Retina (tissue), 1 donor: ENCODE measurements around the gene TCF15.
A peak's percentile ranks its signal among the peaks of the same experiment; 100 is the strongest.

ENCODE experiments used
- DNase-seq: peaks from one replicate; pipeline ENCODE4 v3.0.0-alpha.2; 2016

Gene TCF15

DNA sequence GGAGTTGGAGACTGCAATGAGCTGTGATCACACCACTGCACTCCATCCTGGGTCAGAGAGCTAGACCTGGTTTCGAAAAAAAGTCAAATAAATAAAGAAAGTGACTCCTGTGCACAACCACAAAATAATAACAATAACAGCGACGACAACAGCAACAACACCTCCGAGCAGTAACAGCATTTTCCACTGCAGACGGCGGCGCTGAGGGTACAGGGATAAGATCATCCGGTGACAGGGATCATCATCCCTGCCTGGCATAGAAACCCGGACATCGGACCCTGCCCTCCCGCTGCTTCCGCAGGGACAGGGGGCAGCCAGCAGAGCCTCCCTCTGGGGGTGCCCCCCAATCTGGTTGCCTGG, 31.4 kb upstream of the TCF15 start:
- DNase-seq = no peak

DNA sequence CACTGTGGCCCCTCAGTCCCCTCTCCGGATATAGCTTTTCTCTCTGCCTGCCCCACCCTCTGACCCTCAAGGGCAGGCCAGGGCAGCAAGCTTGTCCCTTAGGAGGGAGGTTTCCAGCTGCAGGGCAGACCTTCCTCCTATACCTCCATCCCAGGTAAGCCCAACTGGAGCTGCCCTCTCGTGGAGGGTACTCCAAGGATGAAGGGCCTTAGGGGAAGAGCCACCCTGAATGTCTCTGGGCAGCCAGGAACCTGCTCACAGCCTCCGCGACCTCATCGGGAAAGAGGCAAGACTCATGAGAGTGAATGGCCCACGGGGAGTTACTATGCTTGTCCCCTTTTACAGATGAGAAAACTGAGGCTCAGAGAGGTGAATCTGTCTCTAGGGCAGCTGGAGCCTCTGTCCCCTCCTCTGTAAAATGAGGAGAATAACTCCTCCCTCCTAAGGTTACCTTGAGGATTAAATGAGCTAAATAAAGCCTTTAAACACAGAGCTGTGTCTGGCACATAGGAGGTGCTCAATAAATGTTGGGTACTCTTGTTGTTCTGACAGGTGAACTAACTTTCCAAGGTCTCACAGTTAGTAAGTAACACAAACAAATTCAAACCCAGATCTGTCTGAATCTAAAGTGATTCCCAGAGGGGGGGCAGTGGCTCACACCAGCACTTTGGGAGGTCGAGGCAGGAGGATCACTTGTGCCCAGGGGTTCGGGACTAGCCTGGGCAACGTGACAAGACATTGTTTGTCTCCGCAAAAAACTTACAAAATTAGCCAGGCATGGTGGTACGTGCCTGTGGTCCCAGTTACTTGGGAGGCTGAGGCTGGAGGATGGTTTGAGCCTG, 30.8 kb upstream of the TCF15 start:
- no peak for DNase-seq

DNA sequence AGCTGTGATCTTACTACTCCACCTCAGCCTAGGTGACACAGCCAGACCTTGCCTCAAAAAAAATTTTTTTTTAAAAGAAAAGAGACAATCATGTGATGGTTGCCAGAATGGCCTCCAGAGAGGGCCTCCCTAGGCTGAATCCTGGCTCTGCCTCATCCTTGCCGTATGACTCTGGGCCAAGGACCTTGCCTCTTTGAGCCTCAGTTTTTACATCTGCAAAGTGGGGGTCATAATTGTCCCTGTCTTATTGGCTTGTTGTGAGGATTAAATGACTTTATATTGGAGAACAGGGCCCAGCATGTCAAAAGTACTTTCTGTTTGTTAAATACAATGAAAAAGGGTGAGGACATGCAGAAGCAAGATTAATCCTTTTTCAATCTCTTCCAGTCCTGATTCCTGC, 28.5 kb upstream of the TCF15 start:
- DNase-seq = no peak

DNA sequence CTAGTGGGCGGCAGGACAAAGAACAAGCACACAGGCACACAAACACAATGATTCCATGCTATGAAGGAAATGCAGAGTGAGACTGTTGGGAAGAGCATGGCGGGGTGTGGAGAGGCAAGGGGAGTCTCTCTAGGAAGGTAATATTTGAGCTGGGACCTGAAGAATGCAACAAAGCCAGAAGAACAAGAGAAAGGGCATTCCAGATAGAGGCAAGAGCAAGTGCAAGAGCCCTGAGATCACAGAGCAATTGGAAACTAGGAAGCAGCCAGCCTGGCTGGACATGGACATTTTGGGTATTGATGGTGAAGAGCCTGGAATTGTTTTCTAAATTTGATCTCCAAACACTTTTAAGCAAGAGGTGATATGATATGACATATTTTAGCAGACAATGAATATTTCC, 27.4 kb upstream of the TCF15 start:
- DNase-seq = no peak

DNA sequence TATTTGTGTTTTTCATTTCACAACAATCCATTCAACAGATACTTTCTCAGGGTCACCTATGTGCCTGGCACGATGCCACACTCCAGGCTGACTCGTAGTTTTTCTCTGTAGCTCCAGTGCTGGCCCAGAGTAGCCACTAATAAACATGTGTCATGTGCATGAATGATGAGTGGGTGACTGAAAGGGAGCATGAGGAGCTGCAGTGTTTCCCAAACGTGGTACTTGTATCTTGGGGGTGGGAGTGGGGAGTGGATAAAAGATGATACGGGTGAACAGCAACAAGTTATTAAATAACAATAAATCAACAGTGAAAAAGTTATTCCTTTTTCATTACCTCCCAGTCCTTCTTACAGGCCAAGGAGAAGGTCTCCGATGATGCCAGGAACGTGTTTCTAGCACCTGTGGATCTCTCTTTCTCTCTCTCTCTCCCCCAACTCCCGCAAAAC, 25.8 kb upstream of the TCF15 start:
- no peak for DNase-seq

DNA sequence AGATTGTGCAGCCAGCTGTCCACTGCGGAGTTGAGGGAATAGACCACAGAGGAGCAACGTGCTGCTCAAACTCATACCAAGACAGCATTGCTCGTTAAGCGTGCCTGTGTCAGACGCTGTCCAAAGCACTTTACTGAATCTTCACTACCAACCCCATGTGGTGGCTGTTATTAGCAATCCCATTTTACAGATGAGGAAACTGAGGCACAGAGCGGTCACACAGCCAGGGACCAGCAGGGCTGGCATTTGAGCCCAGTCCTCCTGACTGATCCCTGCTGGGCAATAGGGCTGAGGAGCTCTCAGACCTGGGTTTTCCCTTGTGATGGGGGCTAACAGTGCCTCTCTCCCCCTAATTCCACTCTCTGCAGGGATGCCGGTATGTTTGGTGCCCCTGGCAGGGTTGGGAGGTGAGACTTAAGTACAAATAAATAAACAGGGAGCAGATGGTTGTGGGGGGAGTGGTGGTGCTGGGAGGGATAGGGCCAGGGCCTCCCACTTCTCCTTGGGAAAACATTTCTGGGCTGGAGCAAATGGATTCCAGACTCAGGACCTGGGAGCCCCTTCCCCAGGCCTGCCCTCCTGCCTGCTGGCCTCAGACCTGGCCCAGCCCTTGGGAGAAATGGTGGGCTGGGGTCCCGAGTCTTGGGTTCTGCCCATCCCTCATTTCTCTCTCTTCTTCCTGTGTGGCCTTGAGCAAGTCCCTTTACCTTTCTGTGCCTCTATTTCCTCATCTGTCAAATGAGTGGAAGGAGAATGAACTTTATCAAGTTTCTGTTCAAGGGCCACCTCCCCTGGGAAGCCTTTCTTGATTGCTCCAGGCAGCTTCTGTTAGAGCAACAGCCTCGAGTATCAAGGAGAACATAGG, 25.2 kb upstream of the TCF15 start:
- no peak for DNase-seq

DNA sequence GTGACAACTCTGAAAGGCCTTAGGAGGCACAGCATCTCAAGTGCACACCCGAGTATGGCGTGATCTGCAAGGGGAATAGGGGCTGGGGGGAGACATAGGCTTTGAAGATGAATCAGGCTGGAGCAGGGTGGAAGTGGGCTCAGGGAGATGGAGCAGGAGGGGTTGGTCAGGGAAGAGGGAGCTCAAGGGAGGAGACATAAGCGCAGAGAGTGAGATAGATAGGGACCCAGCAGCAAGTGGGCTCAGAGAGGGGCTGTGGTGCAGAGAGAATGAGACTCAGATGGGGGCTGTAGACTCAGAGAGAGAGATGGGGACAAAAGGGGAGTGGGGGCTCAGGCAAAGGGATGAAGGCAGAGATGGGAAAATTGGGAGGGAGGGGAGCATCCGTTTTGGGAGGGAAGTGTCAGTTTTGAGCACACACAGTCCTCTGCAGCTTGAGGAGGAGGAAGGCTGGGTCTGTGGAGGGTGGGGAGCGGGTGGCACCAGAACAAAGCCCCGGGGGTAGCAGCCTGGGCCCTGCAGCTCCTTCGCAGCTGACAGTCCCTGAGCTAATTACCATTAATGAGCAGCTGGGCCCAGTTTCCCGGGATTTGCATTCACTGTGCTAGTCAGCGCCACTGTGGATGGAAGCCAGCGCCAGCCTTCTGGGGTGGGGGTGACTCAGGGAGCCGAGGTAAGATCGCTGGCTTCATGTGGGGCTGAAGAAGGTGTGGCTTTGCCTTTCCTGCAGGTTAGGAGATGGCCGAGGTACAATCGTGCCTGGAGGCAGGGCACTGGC, 24.2 kb upstream of the TCF15 start:
- DNase-seq = peak; percentile 79

DNA sequence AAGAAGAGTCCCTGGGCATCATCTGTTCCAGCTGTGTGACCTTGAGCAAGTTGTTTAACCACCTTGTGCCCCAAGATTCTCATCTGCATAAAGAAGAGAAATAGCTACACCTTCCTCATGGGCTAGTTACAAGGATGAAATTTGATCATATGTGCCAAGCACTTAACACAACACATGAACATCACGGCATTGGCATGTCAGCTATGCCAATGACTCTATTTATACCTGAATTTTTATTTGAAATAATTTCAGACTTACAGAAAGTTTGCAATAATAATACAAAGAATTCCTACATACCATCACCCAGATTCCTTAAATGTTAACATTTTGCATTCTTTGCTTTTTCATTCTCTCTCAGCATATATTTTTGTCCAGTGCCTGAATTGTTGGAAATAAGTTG, 21.0 kb upstream of the TCF15 start:
- no peak for DNase-seq

DNA sequence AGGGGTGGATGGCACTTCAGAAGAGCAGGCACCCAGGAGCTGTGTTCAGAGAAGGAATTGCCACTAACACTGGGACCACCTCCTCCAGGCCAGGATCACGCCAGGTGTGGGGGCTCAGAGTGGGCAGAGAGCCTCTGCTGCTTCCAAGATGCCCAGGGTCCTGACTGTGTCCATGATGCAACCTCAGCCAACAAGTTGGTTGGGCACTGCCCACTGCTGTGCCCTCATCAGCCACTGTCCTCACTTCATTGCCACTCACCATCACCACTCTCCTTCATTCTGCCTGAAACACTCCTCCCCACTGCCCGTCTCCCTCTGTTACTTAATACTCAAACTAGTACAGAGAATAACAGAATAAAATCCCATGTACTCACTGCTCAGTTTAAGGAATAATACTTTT, 16.5 kb upstream of the TCF15 start:
- DNase-seq = no peak

DNA sequence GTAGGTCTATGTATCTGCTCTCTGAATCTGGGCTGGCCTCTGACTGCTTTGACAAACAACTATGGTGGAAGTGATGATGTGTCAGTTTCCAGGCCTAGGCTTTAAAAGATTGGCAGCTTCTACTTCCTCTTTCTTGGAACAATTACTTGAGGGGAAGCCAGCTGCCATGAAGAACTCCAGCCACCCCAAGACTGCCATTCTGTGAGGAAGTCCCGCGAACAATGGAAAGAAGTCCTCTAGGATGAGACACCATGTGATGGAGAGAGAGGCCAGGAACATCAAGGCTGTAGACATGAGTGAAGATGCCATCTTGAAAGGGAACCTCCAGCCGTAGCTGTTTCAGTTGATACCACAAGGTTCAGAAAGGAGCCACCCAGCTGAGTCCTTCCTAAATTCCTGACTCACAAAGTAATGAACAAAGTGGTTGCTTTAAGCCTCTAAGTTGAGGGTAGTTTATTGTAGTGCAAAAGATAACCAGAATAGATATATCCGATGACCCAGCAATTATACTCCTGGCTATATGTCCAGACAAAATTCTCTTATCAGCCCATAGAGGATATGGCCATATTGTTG, 15.3 kb upstream of the TCF15 start:
- no peak for DNase-seq

DNA sequence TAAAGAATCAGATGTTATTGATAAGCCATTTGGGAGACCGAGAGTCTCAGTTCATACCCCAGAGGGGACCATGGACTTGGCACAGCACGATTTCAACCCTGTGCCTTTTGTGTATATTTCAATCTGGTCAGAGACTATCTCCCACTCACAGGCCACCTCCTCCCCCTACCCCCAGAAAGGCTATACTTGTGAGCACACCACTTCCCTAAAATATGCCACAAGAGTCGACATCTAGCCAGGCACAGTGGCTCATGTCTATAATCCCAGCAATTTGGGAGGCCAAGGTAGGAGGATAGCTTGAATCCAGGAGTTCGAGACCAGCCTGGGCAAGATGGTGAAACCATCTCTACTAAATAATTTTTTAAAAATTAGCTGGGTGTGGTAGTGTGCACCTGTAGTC, 13.6 kb upstream of the TCF15 start:
- DNase-seq = no peak

DNA sequence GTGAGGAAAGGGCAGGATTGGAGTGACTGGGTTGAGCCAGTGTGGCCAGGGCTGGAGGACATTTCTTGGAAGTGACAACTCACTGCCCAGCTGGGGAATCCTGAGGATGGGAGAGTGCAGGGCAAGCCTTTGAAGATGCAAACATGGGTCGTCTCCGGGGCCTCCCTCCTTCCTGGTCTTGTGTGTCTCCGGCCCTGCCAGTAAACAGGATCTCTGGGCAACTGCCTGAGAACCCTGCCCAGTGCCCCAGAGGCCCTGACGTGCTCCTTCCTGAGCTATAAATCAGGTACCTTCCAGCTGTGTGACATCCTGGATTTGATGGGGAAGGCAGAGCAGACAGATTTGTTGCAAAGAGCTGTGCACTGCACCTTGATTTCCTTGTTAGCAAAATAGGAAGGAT, 12.9 kb upstream of the TCF15 start:
- no peak for DNase-seq

DNA sequence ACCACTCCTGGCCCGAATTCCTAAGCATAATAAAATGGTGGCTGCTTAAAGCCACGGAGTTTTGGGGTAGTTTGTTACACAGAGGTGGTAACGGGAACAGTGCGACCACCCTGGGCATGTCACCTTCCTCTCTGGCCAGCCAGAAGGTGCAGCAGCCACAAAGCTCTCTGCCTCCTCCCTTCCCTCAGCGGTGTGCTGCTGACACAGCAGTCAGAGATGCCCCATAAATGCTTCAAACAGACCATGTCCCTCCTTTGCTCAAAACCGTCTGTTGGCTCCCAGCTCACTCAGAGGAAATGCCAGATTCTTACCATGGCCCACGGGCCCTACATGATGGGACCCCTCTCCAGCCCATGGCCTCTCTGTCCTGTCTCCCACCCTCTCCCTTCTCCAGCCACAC, 12.1 kb upstream of the TCF15 start:
- DNase-seq = no peak

DNA sequence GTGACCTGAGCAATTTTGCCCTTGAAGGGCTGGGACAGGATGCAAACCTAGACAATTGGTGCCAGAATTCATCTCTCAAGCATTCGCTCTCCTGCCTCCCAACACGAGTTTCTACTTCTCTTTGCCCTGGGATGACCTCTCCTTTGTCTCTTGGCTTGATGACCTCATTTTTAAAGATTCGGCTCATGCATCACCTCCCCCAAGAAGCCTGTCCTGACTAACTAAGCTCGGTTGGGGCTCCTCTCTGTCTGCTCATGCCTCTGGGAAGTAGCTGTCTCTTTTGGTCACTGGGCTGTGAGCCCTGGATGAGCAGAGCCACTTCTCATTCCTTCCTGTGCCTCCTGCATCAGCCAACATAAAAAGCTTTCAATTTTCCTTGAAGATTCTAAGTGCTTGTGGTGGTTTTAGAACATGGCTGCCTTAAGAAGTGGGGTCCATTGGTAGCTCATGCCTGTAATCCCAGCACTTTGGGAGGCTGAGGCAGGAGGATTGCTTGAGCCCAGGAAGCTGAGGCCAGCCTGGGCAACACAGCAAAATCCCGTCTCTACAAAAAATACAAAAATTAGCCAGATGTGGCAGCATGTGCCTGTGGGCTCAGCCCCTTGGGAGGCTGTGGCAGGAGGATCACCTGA, 11.1 kb upstream of the TCF15 start:
- DNase-seq = no peak

DNA sequence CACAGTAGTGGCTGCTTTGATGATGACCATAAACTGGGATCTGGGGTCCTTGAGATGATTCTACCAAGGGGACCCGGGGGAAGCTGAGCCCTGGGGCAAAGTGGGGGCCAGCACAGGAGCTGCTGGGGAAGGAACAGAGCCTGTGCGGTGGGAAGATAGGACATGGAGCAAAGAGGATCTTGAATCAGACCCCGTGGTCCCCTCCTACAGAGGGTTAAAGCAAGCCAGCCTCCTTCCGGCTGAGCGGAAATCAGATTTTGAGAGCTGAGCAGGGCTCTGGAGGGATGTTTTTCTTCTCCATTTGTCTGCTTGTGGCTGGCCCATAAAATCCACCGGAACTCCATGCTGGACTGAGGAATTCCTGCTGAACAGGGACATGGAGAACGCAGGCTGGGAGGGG, 10.1 kb upstream of the TCF15 start:
- no peak for DNase-seq

DNA sequence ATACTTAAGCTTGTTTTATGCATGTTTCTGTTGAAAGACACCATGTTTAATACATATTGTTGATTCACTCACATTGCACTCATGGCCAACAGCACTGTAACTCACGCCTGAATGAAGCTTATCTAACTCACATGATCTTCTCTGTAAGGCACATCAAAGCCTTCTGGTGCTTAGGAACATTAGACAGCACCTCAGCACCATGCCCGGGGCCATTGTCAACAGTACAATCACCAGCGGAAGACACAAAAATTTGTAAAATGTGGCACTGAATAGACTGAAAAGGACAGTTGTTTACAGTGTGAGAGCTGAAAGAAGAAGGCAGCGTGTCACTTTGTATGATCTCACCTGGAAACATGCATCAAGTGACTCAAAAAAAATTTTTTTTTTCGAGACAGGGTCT, 8.9 kb upstream of the TCF15 start:
- DNase-seq = no peak

DNA sequence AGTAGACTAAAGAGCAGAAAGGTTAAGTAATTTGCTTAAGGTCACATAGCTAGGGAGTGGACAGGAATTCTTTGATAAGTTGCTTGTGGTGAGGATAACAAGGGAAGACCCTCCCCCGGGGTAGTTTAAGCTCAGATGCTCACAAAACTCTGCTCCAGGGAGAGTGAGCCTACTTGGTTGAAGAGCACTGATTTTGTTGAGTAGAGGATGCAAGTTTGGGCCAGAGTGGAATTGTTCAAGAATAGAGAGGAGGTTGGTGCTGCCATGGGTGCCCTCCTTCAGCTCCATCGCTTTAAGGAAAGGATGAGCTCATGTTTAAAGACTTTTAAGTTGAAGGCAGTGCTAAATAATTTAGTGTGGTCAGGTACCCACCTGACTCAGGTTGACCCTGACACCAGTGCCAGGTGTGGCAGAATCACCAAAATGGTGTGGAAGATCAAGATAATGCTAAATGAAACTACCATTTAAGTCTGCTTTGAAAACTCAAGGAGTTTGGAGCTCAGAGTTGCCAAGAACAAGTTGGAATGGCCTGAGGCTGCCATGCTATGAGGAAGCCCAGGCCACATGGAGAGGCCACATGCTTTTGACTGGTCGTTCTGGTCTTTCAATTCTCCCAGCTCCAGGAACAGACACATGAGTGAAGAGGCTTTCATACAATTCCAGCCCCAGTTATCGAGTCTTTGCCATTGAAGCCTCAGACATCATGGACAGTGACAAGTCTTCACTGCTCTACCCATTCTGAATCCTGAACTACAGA, 8.0 kb upstream of the TCF15 start:
- DNase-seq = no peak

DNA sequence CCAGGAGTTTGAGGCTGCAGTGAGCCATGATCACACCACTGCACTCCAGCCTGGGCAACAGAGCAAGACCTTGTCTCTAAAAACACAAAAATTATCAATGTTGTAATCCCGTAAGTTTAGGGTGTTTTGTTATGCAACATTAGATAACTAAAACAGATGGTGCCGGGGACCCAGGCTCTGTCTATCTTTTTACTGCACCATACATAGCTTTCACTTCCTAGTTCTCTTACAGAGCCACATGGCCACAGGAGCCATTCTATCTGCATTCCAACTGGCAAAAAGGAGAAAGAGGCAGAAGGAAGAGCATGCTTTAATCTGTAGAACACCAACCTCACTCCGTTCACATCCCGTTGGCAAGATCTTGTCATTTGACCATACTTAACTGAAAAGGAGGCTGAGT, 5.4 kb upstream of the TCF15 start:
- no peak for DNase-seq

DNA sequence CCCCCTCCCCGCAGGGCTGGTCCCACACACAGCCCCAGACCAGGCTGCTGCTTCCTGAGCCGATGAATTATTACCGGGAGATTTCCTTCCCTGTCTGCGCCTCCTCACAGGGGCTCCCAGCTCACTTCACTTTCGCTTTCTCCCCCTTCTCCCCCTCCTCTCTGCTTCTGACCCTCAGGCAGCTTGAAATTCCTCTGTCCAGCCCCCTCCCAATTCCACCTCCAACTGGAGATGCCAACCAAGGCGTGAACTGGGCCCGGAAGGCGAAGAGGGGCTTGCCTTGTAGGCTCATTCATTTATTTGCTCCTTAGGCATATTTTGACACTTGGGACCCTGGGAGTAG, 1.7 kb upstream of the TCF15 start:
- DNase-seq = peak; percentile 62

DNA sequence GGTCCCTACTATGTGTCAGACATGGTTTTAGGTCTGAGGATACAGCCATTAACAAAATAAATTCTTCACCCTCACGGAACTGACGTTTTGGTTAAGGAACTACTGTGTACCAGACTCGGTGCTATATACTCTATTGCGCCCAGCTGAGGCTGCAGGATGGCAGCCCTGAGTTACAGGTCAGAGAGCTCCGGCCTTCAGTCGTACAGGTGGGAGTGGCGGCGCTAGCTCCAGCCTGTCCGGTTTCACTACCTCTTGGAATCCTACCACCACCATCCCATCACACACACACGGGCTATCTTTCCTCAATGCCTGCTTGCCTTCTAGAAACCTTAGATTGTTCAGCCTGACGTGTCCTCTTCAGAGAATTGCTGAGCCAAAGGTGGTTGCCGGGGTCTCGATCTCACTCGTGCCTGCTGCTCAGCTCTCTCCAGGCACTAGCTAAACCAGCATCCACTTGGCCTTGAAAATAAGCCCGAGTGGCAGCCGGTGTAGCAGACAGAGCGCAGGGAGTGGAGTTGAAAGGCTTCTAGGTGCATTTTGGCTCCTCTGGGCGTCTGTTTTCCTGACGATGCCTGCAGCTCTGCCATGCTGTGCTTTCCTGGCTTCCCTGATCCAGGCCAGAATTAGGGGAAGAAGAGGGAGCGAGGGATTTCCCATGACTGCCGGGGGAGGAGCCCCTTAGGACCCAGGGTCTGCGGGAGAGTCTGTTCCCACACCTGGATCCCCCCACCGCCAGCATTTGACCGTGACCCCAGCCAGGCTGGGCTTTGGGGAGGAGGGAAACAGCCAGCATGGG, 1.1 kb upstream of the TCF15 start:
- no peak for DNase-seq

DNA sequence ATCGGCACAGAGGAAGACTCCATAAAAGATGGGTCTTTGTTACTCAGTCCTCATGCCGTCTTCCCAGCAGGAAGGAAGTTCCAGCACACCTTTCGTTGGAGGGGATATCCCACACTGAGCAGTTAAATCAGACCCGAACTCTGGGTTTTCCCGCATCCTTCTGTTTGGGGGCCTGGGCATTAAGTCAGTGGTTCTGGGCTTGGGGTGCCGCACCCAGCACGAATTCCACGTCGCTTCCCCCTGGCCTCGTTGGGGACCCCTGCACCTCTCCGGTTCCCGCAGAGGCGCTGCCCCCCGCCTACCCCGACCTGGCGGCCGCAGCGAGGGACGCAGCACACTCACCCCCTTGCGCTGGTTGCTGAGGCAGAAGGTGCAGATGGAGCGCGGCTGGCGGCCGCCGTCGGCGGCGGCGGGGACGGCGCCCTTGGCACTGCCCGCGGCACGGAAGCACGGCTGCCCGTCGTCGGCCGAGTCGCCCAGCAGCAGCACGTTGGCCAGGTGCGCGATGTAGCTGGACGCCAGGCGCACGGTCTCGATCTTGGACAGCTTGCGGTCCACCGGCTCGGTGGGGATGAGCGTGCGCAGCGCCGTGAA, 641 bp downstream of the TCF15 start:
- DNase-seq = peak; percentile 50
